HG02884 (cell line): ENCODE results near the gene LYRM1.

Source experiments
- ATAC-seq: cut with Tn5 transposase; IDR thresholded peaks from one replicate; pipeline ENCODE4 v1.9.1; 2021; ENCODE audit warnings: mild to moderate bottlenecking, moderate library complexity; ENCODE audit not compliant: unreplicated experiment

LYRM1 gene

DNA sequence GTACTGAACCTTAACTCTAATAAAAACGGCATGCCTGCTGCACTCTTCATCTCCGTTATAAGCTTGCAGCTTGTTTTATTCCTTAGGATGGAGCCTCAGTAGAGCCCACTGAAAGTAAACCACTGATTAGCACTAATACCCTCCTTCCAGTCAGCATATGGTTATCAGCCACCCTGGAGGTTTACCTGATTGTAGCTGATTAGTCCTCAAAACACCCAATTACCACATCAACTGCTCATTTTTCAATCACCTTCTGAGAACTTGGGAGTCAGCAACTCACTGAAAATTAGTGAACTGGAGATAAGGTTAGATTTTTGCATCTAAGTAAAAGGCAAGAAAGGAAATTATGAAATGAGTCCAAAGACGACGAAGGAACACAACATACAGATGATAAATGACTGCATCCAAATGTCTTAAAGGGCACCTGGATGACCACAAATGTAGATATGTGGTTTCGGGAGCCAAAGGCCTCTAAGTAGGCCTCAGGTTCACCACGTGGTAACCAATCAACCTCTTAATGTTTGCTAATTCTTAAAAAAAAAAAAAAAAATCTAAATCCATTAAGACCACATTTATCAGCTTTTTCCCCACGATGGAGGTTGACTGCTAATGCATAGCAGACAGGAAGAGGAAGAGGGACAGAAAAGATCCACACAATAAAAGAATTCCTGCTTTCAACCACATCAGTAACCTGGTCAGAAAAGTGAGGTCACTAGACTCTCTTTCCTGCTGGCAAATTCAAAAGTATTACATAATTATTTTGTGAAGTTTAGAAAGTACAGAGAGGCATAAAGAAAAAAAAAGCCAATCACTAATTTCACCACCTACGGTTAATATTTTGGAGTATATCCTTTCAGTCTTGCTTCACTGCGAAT, 28.4 kb upstream of the LYRM1 start:
- ATAC-seq, result no peak

DNA sequence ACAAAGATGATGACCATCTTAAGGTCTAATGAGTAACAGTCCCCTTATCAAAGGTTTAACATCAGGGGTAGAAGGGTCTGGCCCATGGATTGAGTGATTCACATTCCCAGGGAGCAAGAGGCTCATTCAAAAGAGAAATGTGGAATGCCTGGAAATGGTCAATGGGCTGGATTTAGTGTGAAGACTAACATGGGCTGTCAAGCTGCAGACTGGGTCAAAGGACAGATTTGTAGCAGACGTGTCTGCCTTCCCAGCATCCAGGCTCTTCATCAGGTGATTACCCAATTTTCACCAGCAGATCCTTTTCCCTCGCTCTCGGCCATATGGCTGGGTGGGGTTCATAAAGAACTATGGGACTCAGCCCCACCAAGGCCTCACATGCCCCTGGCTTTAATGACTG, 27.2 kb upstream of the LYRM1 start:
- ATAC-seq, result no peak

DNA sequence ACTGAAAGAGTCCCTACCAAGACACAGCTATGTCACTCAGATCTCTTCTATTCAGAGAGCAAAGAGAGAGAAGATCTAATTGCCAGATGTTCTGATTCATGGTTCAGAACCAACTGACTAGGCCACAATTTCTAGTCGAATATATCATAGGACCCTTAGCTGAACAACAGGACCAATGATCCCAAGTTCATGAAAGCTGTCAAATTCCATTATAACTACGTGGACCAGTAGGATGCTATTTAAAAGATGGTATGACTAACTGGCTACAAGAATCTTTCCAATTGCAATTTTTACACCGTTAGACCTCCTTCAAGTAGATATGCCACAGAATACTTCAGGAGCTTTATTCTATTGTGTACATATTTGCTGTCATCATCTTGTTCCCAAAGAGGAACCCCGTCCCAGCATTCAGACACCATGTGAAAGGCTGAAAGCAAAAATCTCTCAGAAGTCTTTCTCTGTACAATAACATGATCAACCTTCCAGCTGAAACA, 26.4 kb upstream of the LYRM1 start:
- ATAC-seq, result no peak

DNA sequence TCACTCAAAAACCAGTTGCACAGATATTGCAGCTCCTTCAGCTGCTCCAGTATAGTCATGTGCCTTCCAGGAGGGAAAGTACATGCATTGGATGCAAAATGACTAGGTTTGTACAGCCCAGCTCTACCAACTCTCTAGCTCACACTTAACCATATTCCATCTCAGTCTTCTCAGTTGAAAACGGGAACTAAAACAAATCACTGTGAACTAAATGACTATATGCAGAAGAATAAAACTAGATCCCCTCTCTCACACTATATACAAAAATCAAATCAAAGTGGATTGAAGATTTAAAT, 25.3 kb upstream of the LYRM1 start:
- no peak for ATAC-seq

DNA sequence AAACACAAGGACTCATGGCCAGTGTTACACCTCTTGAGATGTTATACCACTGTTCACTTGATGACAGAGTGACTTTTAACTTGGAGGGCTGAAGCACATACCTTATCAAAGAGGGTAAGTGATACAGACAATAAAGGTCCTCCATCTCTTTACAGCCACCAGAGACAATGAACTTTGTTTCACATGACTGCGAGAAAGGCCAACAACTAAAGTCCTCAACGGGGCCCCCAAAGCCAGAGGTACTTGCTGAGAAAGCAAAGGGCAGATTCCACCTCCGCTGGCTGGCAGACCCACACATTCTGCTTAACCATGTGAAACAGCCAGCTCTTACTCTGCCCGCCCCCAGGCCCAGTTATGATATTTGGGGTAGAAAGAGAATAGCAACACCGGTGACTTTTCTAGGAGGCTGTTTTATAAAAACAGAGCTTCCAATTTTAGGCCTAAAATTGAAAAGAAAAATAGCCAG, 21.9 kb upstream of the LYRM1 start:
- no peak for ATAC-seq

DNA sequence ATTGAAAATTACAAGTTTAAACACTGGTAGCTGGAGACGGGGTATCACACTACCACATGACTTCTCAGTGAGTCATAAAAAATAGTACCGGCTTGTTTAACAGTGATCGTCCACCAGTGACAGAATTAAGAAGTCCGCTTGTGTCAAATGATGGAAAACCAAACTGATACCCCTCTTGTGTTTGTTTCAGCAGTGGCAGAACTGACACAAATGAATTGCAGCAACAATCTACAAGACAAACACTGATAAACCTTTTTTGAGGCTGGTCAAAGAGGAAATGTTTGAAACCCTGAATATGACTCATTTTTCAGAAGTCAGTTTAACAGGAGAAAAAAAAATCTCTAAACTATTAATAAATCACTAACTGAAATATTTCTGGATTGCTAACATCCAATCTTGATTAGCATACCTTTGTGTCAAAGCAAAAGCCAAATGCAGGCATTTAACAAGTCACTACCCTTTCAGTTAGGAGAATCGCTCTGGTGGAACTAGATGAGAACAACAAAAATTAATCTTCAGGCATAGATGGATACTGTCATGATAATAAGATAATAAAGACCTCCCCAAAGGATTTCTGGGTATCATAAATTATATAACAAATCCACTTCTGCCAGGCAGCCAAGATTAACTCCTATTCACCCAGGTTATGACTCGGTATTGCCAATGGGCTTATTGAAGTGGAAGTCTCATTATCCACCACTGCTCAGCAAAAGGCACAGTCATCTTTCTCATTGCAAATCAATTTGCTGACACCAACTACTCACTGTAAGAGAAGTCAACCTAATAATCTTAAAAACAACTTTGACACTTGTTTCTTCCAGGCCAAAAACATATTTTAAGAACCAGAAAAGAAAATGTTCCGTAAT, 21.2 kb upstream of the LYRM1 start:
- ATAC-seq, result no peak

DNA sequence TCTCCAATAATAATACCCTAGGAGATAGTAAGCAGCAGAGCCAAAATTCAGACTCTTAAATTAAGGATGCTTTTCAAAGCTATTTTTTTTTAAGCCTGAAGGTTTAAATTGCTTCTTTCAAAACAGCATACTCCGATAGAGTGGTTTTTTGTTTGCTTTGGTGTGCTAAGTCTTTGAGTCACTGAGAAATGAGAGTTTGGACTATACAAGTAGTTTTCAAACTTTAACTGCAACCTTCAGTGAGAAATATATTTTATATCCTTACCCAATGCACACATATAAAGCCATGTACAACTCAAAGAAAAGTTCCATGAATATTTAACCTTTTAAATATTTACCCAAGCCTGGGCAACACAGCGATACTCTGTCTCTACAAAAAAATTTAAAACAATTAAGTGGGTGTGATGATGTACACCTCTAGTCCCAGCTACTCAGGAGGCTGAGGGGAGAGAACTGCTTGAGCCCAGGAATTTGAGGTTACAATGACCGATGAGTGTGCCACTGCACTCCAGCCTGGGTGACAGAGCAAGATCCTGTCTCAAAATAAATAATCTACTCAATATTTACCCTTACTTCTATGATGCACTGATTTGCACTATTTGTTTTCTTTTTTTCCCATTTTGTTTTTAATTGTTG, 19.6 kb upstream of the LYRM1 start:
- ATAC-seq, result no peak

DNA sequence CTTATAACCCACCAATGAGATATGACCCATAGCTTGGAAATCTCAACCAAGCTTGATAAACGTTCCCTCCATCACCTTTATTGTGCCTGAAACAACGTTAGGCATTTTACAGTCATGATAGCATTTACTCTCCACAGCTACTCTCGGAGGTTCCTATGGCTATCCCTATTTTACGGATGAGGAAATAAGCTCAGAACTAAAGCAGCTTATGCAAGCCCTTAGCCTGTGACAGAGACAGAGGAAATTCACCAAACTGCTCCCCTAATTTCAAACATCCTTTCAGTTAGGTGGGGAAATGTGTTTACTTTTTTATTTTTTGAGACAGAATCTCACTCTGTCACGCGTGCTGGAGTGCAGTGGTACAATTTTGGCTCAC, 19.1 kb upstream of the LYRM1 start:
- no peak for ATAC-seq

DNA sequence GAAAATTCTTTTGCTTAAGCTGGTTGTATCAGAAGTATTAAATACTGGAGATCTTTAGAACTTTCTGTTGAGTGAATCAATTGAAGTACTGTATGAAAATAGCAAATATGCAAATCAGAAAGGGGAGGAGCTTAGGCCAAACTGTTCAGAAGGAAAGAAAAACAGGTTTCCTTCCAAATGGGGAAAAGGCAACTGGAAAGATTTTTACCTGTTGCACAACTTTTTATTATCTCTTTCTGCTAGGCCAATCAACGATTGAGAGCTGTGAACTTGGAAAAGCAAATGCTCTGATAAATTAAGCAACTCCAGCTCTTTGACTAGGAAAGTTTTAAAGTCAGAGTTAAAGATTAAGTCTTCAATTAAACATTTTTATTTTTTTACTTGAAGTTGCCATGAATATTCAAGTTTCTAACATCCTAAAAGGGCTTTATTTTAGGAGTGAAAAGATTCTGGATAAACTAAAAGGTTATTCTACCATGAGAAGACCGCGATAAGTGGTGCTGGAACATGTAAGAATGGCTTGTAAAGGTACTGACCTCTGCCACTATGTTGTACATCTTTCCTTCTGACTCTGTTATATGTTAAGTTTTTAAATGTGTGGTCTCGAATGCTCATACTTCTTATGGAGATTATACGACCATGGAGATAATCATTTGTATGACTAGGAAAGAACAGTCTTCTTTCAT, 16.9 kb upstream of the LYRM1 start:
- no peak for ATAC-seq

DNA sequence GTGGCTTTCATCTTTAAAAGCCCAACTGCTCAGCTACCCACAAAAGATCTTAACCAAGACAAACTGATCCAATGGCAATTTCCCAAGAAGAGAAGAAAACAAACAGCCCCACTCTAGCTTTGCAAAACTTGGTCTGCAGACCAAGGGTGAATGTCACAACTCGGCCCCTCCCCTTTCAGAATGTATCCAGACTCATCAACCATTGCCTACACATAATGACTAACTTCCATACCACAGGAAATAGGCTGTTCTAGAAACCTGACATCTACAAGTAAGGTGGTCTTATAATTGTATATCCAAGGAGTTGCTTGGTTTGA, 16.4 kb upstream of the LYRM1 start:
- no peak for ATAC-seq

DNA sequence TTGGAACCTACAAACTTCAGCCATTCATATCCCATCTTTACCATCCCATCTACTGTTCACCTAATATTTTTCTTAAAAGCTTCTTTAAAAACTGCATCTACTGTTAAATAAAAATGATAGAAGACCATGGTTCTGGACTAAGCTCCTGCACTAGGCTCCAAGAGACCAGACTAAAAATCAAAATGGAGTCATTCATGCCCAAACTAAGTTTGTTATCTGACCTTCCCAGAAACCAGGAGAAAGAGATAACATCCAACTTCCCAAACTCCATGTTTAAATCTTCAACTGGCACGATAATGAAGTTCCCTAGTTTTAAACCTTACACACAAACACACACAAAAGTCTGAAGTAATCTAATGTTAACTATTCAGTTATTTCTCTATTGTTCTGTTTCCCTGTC, 14.3 kb upstream of the LYRM1 start:
- no peak for ATAC-seq

DNA sequence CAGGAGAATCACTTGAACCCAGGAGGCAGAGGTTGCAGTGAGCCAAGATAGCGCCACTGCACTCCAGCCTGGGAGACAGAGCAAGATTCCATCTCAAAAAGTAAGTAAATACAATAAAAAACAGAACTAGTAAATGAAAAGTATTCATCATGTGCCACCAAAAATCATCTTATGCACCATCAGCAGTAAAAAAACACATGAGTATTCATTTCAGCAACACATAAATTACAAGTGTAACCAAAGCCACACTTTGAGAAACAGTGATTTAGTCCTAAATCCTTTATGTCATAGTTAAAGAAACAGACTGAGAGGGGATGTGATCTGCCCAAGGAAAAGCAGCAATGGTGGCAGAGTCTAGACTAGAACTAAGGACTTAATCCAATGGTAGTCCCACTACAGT, 13.4 kb upstream of the LYRM1 start:
- no peak for ATAC-seq

DNA sequence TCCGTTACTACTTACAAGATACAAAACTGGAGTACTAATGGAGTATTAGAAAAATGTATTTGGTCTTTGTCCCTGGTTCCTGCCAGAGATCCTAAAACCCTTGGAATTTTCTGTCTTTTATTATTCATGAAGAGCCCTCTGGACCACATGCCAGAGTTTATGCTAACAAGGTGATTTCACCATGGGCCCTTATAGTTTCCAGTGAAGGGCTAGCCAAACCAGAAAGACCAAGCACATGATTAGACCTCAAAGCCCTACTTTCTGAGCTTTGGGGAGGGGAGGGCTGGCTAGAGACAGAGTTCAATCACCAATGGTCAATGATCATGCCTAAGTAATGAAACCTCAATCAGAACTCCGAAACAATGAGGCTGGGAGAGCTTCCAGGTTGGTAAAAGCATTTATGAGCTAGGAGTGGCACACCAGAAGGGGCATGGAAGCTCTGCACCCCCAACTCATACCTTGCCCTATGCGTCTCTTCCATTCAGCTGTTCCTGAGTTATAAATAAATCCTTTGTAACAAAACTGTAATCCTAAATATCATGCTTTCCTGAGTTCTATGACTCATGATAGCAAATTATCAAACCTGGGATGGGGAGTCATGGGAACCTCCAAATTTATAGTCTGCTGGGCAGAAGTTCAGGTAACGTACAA, 10.8 kb upstream of the LYRM1 start:
- no peak for ATAC-seq

DNA sequence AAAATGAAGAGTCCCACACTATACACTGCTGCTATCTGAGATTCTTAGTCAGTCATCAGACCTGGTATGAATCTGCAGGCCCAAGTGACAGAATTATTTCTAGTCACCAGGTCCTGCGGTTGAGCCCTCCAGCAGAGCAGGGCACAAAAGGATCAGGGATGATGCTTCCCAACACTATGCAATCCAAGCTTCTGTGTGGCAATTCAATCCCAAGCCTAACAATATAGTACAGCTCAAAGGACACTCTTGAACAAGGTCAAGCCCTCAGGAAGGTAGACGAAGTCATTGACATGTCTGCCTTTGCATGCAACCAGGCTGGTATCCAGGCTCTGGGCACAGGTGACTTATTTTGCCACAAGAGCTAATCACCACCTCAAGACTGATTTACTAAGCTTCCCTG, 6.2 kb upstream of the LYRM1 start:
- ATAC-seq, result no peak

DNA sequence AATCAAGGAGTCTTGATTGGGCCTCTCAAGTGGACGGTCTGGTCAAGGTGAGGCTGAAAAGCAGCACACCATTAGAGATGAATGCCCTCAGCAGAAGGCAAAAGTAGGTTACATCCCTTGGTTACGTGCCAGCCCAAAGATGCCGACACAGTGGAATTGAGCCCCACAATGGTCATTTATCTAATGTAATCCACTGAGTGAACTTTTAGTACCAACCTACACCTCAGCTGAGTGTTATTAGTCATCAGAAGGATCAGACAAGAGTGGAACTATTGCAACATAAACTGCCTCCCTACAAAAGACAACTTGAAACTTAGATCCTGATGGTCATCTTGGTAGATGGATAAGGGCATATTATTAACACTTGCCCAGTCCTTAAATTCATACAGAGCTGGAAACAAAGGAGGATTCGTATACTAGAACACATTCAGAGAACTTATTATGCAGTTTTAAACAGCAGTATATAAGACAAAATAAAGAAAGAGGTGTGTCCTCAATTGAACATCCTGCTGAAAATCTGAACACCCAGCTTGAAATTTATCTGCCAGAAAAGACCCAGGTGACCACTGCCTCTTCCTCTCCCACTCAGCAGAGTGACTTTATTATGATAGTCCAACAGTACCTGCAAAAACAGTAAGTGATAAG, 3.2 kb upstream of the LYRM1 start:
- ATAC-seq, result no peak

DNA sequence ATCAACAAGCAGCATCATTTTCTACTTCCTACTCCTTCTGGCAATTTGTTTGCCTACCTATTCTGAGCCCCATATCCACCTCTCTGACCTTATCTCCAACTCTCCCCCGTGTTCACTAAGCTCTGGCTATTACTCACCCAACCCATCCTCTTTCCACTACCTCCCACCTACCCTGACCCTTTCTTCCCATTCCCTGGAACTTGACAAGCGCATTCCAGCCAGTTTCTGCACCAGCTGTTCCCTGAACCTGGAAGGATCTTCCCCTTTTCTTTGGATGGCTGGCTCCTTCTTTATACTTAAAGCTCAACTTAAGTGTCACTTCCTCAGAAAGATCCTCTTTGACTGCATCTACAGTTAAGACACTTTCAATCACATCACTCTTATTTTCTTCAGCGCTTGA, 2.6 kb upstream of the LYRM1 start:
- no peak for ATAC-seq

DNA sequence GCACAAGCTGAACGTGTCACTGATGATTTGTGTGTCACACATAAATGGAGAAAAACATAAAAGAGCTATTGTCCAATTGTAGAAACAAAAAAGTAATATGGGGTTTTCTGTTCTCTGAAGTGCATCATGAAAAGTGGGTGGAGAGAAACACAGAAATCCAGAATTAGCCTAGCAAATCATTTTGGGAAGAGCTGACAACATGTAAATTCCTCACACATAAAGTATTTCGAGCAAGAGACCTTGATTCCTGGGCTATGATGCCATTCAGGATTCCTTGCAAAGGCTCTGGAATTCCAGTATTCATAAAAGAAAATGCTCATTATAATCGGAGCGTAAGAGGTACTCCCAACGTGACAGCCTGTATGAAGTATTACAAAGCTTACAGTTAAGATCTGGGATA, 1.5 kb upstream of the LYRM1 start:
- no peak for ATAC-seq

DNA sequence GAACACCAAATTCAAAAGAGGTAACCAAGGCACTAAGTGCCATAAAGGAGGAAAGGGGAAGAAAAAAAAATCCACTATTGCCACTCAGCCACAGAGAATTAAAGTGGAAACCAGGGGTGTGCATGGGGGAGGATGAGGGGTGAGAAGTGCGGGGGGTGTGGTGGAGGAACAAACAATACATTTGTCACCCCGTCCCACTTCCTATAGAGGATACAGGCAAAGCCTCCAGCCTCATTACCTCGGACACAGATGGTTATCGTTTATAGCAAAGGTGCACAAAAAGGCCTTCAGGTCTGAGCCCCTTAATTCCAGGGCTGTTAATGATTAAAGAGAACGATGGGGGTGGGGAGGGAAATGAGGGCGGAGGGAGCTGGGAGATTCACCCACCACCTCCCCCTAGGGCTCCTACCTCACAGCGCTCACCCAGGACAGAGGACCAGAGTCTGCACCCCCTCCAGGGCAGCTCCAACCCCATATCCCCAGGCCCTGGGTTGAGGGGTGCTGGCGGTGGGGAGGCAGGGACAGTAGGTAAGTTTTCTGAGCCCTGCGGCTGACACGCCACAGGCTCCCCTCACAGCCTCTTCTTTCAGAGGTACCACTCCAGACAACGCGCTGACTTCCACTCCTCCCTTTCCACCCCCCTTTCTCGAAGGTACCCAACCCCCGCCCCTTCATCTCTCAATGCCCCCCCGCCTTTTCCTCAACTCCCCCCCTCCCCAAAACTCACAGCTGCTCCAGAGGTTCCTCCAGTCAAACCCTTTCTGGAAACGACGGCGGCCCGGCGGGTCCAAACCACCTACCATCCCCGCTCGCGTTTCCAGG, 883 bp upstream of the LYRM1 start:
- no peak for ATAC-seq

DNA sequence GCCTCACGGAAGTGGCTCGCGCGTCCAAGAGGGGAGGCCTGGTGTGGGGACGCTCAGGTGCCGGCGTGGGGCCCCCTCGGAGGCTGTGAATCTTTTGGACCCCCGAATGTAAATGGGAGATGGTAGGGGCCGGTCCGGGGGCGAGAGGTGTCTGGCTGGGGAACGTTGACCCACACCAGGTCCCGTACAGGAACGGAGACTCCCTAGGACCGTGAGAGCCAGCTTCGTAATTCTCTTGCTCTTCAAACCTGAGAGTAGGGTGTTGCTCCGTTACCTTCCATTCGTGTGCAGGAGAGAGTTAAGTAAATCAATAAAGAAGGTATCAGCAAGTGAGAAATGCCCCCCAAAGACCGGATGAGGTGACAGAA, 481 bp downstream of the LYRM1 start:
- no peak for ATAC-seq
